Tibial artery (tissue), 4 donors: ENCODE measurements around the gene ZFP37.

Source experiments
- DNase-seq, 2 donors: peaks; one replicate each; pipeline ENCODE4 v3.0.0-alpha.2; 2019
- H3K27ac ChIP-seq, 2 donors: fragments of 200-600 bp; sonication (generic) in 1 of 2; 1 replicate in 1 of 2; 2 replicates in 1 of 2; pipeline ENCODE4 v1.5.1; 2018 to 2019; ENCODE audit warnings: mild to moderate bottlenecking in 1 of 2
- H3K27me3 ChIP-seq, 2 donors: fragments of 200-600 bp; sonication (generic) in 1 of 2; one replicate each; pipeline versions ENCODE4 v1.5.1 to v1.6.0; 2016 to 2019
- H3K36me3 ChIP-seq, 3 donors: fragments of 200-600 bp; sonication (generic) in 2 of 3; one replicate each; pipeline ENCODE4 v1.5.1; 2016 to 2019; ENCODE audit warnings: mild to moderate bottlenecking in 2 of 3
- H3K4me1 ChIP-seq, 4 donors: fragments of 200-600 bp; sonication (generic) in 2 of 4; 1 replicate in 3 of 4; 2 replicates in 1 of 4; pipeline ENCODE4 v1.5.1; 2016 to 2019
- H3K4me3 ChIP-seq, 2 donors: fragments of 200-600 bp; sonication (generic) in 1 of 2; 1 replicate in 1 of 2; 2 replicates in 1 of 2; pipeline ENCODE4 v1.5.1; 2018 to 2019; ENCODE audit warnings: mild to moderate bottlenecking in 2 of 2
- H3K9me3 ChIP-seq, 3 donors: fragments of 200-600 bp; sonication (generic) in 1 of 3; one replicate each; pipeline ENCODE4 v1.5.1; 2016 to 2019
- CTCF ChIP-seq, 2 experiments: fragments of 200-600 bp in 1 of 2; fragments of 450-650 bp in 1 of 2; IDR thresholded peaks; one replicate each; pipeline ENCODE4 v1.5.1; 2017 to 2019; ENCODE audit warnings: antibody characterized with exemption in 2 of 2, mild to moderate bottlenecking in 1 of 2, moderate library complexity in 1 of 2
- intact Hi-C: fragments of 100-400 bp; cut with DNase I; formaldehyde crosslinking; loops from one replicate; pipeline ENCODE4 v1.15.0; 2023; ENCODE audit warnings: low total_unique reads

The ZFP37 gene

GRCh38 chr9:113057193-113057592 lies 669 bp upstream of the ZFP37 start:
- H3K4me1 ChIP-seq = peaks cover 0 to 9% (median 4%) of the 10 kb centered on the region in 4 donors
- no peak for DNase-seq
- no peak for TF ChIP-seq CTCF (IDR thresholded peaks at IDR 0.05)
- H3K36me3 ChIP-seq = peaks cover 0 to 17% (median 13%) of the 10 kb centered on the region in 3 donors
- intact Hi-C loops = no loop called here
- peaks cover 0 to 21% of the 10 kb centered on the region in 2 donors for H3K27me3 ChIP-seq
- peaks cover 5 to 58% (median 33%) of the 10 kb centered on the region in 3 donors for H3K9me3 ChIP-seq
- H3K27ac ChIP-seq = peak overlapping the region; percentile 70 to 80
- H3K4me3 ChIP-seq = peak overlapping the region; percentile 67 to 82

GRCh38 chr9:113042884-113043657 lies 13.5 kb downstream of the ZFP37 start:
- intact Hi-C loops = no loop called here
- no peaks in the 10 kb centered on the region for H3K4me1 ChIP-seq
- H3K27me3 ChIP-seq = no peaks in the 10 kb centered on the region
- H3K27ac ChIP-seq = no peak overlapping the region
- no peak for DNase-seq
- peaks cover 25 to 98% (median 95%) of the 10 kb centered on the region in 3 donors for H3K9me3 ChIP-seq
- peaks cover 51 to 79% (median 69%) of the 10 kb centered on the region in 3 donors for H3K36me3 ChIP-seq
- no peak for TF ChIP-seq CTCF (IDR thresholded peaks at IDR 0.05)
- H3K4me3 ChIP-seq = no peak overlapping the region

GRCh38 chr9:113026200-113026599 lies 30.3 kb downstream of the ZFP37 start:
- Histone ChIP-seq H3K4me1 (no peaks in the 10 kb centered on the region), H3K4me3 (no peak overlapping the region), H3K9me3 (peaks cover 8 to 83% (median 33%) of the 10 kb centered on the region in 3 donors), H3K36me3 (peaks cover 0 to 24% (median 16%) of the 10 kb centered on the region in 3 donors), H3K27me3 (no peaks in the 10 kb centered on the region), H3K27ac (no peak overlapping the region)
- TF ChIP-seq CTCF (IDR thresholded peaks at IDR 0.05) = no peak
- intact Hi-C loops = no loop called here
- no peak for DNase-seq

- Histone ChIP-seq H3K27ac (no peak overlapping the region), H3K9me3 (peaks cover 12 to 91% (median 14%) of the 10 kb centered on the region in 3 donors), H3K27me3 (no peaks in the 10 kb centered on the region), H3K4me3 (no peak overlapping the region), H3K4me1 (no peaks in the 10 kb centered on the region), H3K36me3 (peaks cover 0 to 4% (median 0%) of the 10 kb centered on the region in 3 donors)
- no peak for TF ChIP-seq CTCF (IDR thresholded peaks at IDR 0.05)
- intact Hi-C loops = no loop called here
- no peak for DNase-seq
Measured at GRCh38 chr9:113018247-113018646, 38.3 kb downstream of the ZFP37 start.

GRCh38 chr9:113012492-113012891 lies 44.0 kb downstream of the ZFP37 start:
- H3K4me1 ChIP-seq = peaks cover 0 to 3% (median 0%) of the 10 kb centered on the region in 4 donors
- no peak for DNase-seq
- H3K4me3 ChIP-seq = peak overlapping the region; percentile 33 to 43
- no peak for TF ChIP-seq CTCF (IDR thresholded peaks at IDR 0.05)
- peaks cover 0 to 21% (median 3%) of the 10 kb centered on the region in 3 donors for H3K36me3 ChIP-seq
- H3K9me3 ChIP-seq = peaks cover 0 to 61% (median 8%) of the 10 kb centered on the region in 3 donors
- intact Hi-C loops = no loop called here
- H3K27ac ChIP-seq = no peak overlapping the region
- no peaks in the 10 kb centered on the region for H3K27me3 ChIP-seq
